ENCODE measurements around the gene ZC3H13. TPM values are rescaled to one million over a fixed set of nuclear protein-coding genes. Genes with fewer than 3 reads are reported as not detected.
A peak's percentile ranks its signal among the peaks of the same experiment; 100 is the strongest.
"Not testable (repeated sequence)": the region's sequence is repeated elsewhere in the genome, so short reads cannot be mapped to it uniquely, and the experiment has no call there.

The ZC3H13 gene
- total RNA-seq, 6 donors from 2014 or later, result 23.6 to 71.2 (median 42.3) TPM

- Histone ChIP-seq H3K27ac (no peak overlapping the region), H3K27me3 (no peaks in the 10 kb centered on the region), H3K9me3 (no peaks in the 10 kb centered on the region), H3K4me3 (no peak overlapping the region), H3K36me3 (peaks cover 3 to 13% (median 9%) of the 10 kb centered on the region in 4 donors), H3K4me1 (no peaks in the 10 kb centered on the region)
- no peak for TF ChIP-seq EP300 (IDR thresholded peaks at IDR 0.05)
- ATAC-seq (ENCODE audit: low FRiP score in 2 of 2) (no peak), DNase-seq (no peak)
- WGBS, 2 donors, result 87 to 88% methylated on average over 2 of the region's 2 CpGs
These were observed 57.8 kb downstream of the ZC3H13 start for GRCh38 chr13:45994752-45995151.

DNA sequence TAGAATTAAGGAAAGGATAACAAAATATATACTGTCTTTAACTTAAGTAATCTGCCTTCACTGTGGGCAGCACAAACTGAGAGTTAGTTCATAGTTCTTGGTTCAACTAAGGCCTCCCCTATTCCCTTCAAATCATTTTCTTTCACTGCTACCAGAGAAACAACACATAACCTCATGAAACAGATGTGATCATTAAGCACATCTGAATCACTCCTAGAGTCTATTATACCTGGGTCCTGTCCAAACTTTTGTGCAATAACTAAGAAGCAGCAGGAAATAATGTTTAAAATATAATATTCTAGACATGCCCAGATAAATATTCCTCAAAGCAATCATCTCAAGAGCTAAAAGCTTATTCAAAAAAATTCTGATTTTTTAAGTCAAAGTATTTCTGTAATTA is 62.9 kb downstream of the ZC3H13 start:
- peak in 1 of 2 donors; percentile 71 for ATAC-seq (ENCODE audit: low FRiP score in 2 of 2)
- H3K9me3 ChIP-seq, result no peaks in the 10 kb centered on the region
- peaks cover 13 to 42% (median 30%) of the 10 kb centered on the region in 4 donors for H3K36me3 ChIP-seq
- H3K27ac ChIP-seq, result no peak overlapping the region
- H3K4me1 ChIP-seq, result no peaks in the 10 kb centered on the region
- no peak for DNase-seq
- no peaks in the 10 kb centered on the region for H3K27me3 ChIP-seq
- H3K4me3 ChIP-seq, result no peak overlapping the region
- TF ChIP-seq EP300 (IDR thresholded peaks at IDR 0.05), result no peak
- no peak for TF ChIP-seq CTCF (IDR thresholded peaks at IDR 0.05)
- TF ChIP-seq POLR2A (IDR thresholded peaks at IDR 0.05), result no peak
- TF ChIP-seq POLR2AphosphoS5 (IDR thresholded peaks at IDR 0.05), result no peak

GRCh38 chr13:45981127-45981526 is 71.4 kb downstream of the ZC3H13 start:
- not testable (repeated sequence) for DNase-seq; H3K27ac ChIP-seq; ATAC-seq (ENCODE audit: low FRiP score in 2 of 2); H3K9me3 ChIP-seq; H3K4me1 ChIP-seq; H3K4me3 ChIP-seq; H3K27me3 ChIP-seq
- H3K36me3 ChIP-seq, result peaks cover 0 to 42% (median 10%) of the 10 kb centered on the region in 4 donors
- no CpG with 5 or more reads among the region's 2 CpGs for WGBS, 2 donors

GRCh38 chr13:45975337-45975736 is 77.2 kb downstream of the ZC3H13 start:
- no peaks in the 10 kb centered on the region for H3K27me3 ChIP-seq
- WGBS, 2 donors, result 98% methylated on average over 29 of the region's 29 CpGs
- no peak for ATAC-seq (ENCODE audit: low FRiP score in 2 of 2)
- H3K36me3 ChIP-seq, result peaks cover 6 to 74% (median 33%) of the 10 kb centered on the region in 4 donors
- no peak for DNase-seq
- no peak overlapping the region for H3K27ac ChIP-seq
- TF ChIP-seq CTCF (IDR thresholded peaks at IDR 0.05) (no peak), POLR2AphosphoS5 (IDR thresholded peaks at IDR 0.05) (no peak), POLR2A (IDR thresholded peaks at IDR 0.05) (no peak), EP300 (IDR thresholded peaks at IDR 0.05) (no peak)
- H3K9me3 ChIP-seq, result no peaks in the 10 kb centered on the region
- no peak overlapping the region for H3K4me3 ChIP-seq
- H3K4me1 ChIP-seq, result no peaks in the 10 kb centered on the region

DNA sequence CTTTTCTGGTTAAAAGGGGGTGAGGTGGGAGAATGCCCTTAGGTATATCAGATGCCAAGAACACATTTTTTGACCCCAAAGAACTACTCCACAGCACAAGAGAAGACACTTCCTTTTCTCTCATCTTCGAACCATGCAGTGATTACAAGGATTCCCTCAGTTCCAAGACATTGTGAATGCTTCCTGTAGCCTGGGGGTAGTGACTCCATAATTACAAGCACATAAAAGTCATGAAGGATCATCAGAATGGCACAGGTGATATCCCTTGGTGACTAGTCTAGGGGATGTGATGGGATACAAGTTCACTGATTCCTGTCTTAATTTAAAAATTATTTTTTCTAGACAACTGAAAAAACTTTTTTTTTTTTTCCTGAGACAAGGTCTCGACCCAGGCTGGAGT is 78.0 kb downstream of the ZC3H13 start:
- WGBS, 2 donors, result 91 to 94% methylated on average over 2 of the region's 2 CpGs
- H3K4me1 ChIP-seq, result no peaks in the 10 kb centered on the region
- H3K9me3 ChIP-seq, result no peaks in the 10 kb centered on the region
- peaks cover 7 to 78% (median 41%) of the 10 kb centered on the region in 4 donors for H3K36me3 ChIP-seq
- H3K4me3 ChIP-seq, result no peak overlapping the region
- ATAC-seq (ENCODE audit: low FRiP score in 2 of 2), result no peak
- no peak for DNase-seq
- H3K27ac ChIP-seq, result no peak overlapping the region
- TF ChIP-seq EP300 (IDR thresholded peaks at IDR 0.05) (no peak), POLR2AphosphoS5 (IDR thresholded peaks at IDR 0.05) (no peak), POLR2A (IDR thresholded peaks at IDR 0.05) (no peak), CTCF (IDR thresholded peaks at IDR 0.05) (no peak)
- no peaks in the 10 kb centered on the region for H3K27me3 ChIP-seq

GRCh38 chr13:45967589-45967988 is 85.0 kb downstream of the ZC3H13 start:
- no peaks in the 10 kb centered on the region for H3K4me1 ChIP-seq
- whole genome bisulfite sequencing, 2 donors, result 96 to 97% methylated on average over 16 of the region's 16 CpGs
- TF ChIP-seq EP300 (IDR thresholded peaks at IDR 0.05) (no peak), POLR2AphosphoS5 (IDR thresholded peaks at IDR 0.05) (no peak), CTCF (IDR thresholded peaks at IDR 0.05) (no peak)
- DNase-seq (no peak), ATAC-seq (ENCODE audit: low FRiP score in 2 of 2) (no peak)
- H3K4me3 ChIP-seq, result no peak overlapping the region
- H3K36me3 ChIP-seq, result peaks cover 31 to 93% (median 52%) of the 10 kb centered on the region in 4 donors
- H3K9me3 ChIP-seq, result no peaks in the 10 kb centered on the region
- no peak overlapping the region for H3K27ac ChIP-seq
- no peaks in the 10 kb centered on the region for H3K27me3 ChIP-seq

Measured in upper lobe of left lung (tissue), 6 donors.